A673 (cell line): ENCODE measurements around the gene MIDN. TPM values are rescaled to one million over a fixed set of nuclear protein-coding genes. Genes with fewer than 3 reads are reported as not detected.

Source experiments
- BruUV-seq: library from RNA; stranded (reverse); fragments of 400-500 nt; replicated peaks from 2 replicates; lab custom pipeline; 2021; lab: Mats Ljungman, UMichigan
- CTCF ChIA-PET: fragments of 300-600 bp; sonication (Branson Sonifier 250); formaldehyde crosslinking; loops from one replicate; lab custom pipeline; 2022; ENCODE audit warnings: antibody characterized with exemption; lab: Charles Lee
- POLR2A ChIA-PET: fragments of 300-600 bp; sonication (Branson Sonifier 250); formaldehyde crosslinking; loops from one replicate; lab custom pipeline; 2022; ENCODE audit warnings: antibody characterized with exemption; ENCODE audit not compliant: low non-redundant PET; lab: Charles Lee
- DNase-seq: peaks from one replicate; pipeline ENCODE4 v3.0.0-alpha.2; 2015; ENCODE audit warnings: low spot score
- H3K27ac ChIP-seq: fragments of 200-600 bp; sonication (generic); 2 replicates; pipeline ENCODE4 v1.5.1; 2016; ENCODE audit warnings: mixed run types, low read depth, mild to moderate bottlenecking, mixed read lengths, antibody characterized with exemption, low read length; ENCODE audit not compliant: poor library complexity, severe bottlenecking
- H3K27me3 ChIP-seq: fragments of 200-600 bp; sonication (generic); replicated peaks from 2 replicates; pipeline ENCODE4 v1.6.1; 2017; ENCODE audit warnings: mixed run types, low read depth, mild to moderate bottlenecking, mixed read lengths, antibody characterized with exemption, low read length; ENCODE audit not compliant: insufficient read depth, poor library complexity
- H3K36me3 ChIP-seq: fragments of 200-600 bp; sonication (generic); 2 replicates; pipeline ENCODE4 v1.6.1; 2016; ENCODE audit warnings: mixed run types, mild to moderate bottlenecking, mixed read lengths, antibody characterized with exemption, low read length; ENCODE audit not compliant: insufficient read depth, poor library complexity, severe bottlenecking
- H3K4me1 ChIP-seq: fragments of 200-600 bp; sonication (generic); 2 replicates; pipeline ENCODE4 v1.6.1; 2017; ENCODE audit warnings: mixed run types, mild to moderate bottlenecking, mixed read lengths, antibody characterized with exemption, low read length; ENCODE audit not compliant: insufficient read depth, poor library complexity, severe bottlenecking
- H3K4me3 ChIP-seq: fragments of 200-600 bp; sonication (generic); 2 replicates; pipeline ENCODE4 v1.5.1; 2016; ENCODE audit warnings: low read depth, mixed run types, mild to moderate bottlenecking, mixed read lengths, low read length; ENCODE audit not compliant: poor library complexity, severe bottlenecking
- H3K9me3 ChIP-seq: fragments of 200-600 bp; sonication (generic); 2 replicates; pipeline ENCODE4 v1.6.1; 2016; ENCODE audit warnings: mixed run types, low read depth, mild to moderate bottlenecking, mixed read lengths, antibody characterized with exemption, low read length; ENCODE audit not compliant: poor library complexity, severe bottlenecking
- CTCF ChIP-seq: fragments of 300-800, 200-600 bp; sonication (generic); conservative IDR thresholded peaks from 2 replicates; pipeline ENCODE4 v1.5.1; 2017; ENCODE audit warnings: low read depth, mild to moderate bottlenecking, antibody characterized with exemption, low read length, moderate library complexity, mixed read lengths
- EZH2 ChIP-seq: fragments of 200-600 bp; sonication (generic); IDR thresholded peaks from 2 replicates; pipeline ENCODE4 v1.6.1; 2017; ENCODE audit warnings: borderline replicate concordance, low read depth, mild to moderate bottlenecking, mixed read lengths, antibody characterized with exemption, low read length; ENCODE audit not compliant: poor library complexity, severe bottlenecking
- intact Hi-C: fragments of 100-400 bp; cut with micrococcal nuclease; formaldehyde crosslinking; loops from one replicate; pipeline ENCODE4 v1.10.0; 2022; ENCODE audit not compliant: unreplicated experiment
- total RNA-seq: library from RNA; stranded (reverse); gene quantifications from 2 replicates; pipeline ENCODE4 v1.2.3, GENCODE V29; 2021

MIDN gene
- total RNA-seq, 1 experiment from 2014 or later = 169 TPM

GRCh38 chr19:1284293-1284978 lies 36.1 kb downstream of the MIDN start:
- intact Hi-C loops = no loop called here
- ChIA-PET POLR2A (no interaction called here), CTCF (no interaction called here)

GRCh38 chr19:1284979-1285736 lies 36.8 kb downstream of the MIDN start:
- Histone ChIP-seq H3K4me3 (peak overlapping the region; percentile 15), H3K9me3 (no peaks in the 10 kb centered on the region), H3K36me3 (no peaks in the 10 kb centered on the region), H3K27me3 (peaks cover 33% of the 10 kb centered on the region), H3K27ac (no peak overlapping the region), H3K4me1 (peaks cover 7% of the 10 kb centered on the region)
- TF ChIP-seq CTCF = no peak
- peak; percentile 53 for TF ChIP-seq EZH2
- ChIA-PET CTCF (no interaction called here), POLR2A (no interaction called here)
- no TSS peak for BruUV-seq
- intact Hi-C loops = no loop called here
- no peak for DNase-seq

More at GRCh38 chr19:1284293-1284978, 36.1 kb downstream of the MIDN start:
- Histone ChIP-seq H3K9me3 (no peaks in the 10 kb centered on the region), H3K4me3 (no peak overlapping the region), H3K27me3 (peaks cover 33% of the 10 kb centered on the region), H3K4me1 (peaks cover 7% of the 10 kb centered on the region), H3K27ac (no peak overlapping the region), H3K36me3 (peaks cover 2% of the 10 kb centered on the region)
- no peak for DNase-seq
- BruUV-seq = no TSS peak
- TF ChIP-seq CTCF (no peak), EZH2 (no peak)

- ChIA-PET POLR2A (no interaction called here), CTCF (no interaction called here)
- Histone ChIP-seq H3K9me3 (no peaks in the 10 kb centered on the region), H3K27ac (no peak within 1 kb of the TSS), H3K4me1 (peaks cover 7% of the 10 kb centered on the region), H3K36me3 (no peaks in the 10 kb centered on the region), H3K27me3 (peaks cover 33% of the 10 kb centered on the region), H3K4me3 (peak within 1 kb of the TSS; percentile 41)
- TF ChIP-seq CTCF (no peak), EZH2 (no peak)
- intact Hi-C loops = no loop called here
- no peak for DNase-seq
- BruUV-seq = no TSS peak
These were observed 37.5 kb downstream of the MIDN start, which contains the start of gene EFNA2 for GRCh38 chr19:1285737-1286360. TSS of gene EFNA2 (plus strand) at chr19:1285873. CDS start at chr19:1286169, 296 bp downstream.
